Uterus (tissue), 2 donors: ENCODE results near the gene PTK7.

Experiments used
- POLR2A ChIP-seq, 2 donors: fragments of 450-650 bp; IDR thresholded peaks; one replicate each; pipeline ENCODE4 v1.6.1; 2016; ENCODE audit warnings: antibody characterized with exemption in 2 of 2, mild to moderate bottlenecking in 1 of 2, moderate library complexity in 1 of 2
- TF ChIP-seq, protein P1 (sequence below), 4 experiments: fragments of 200-600 bp in 2 of 4; fragments of 450-650 bp in 2 of 4; sonication (generic) in 2 of 4; IDR thresholded peaks; one replicate each; pipeline ENCODE4 v1.5.1; 2016 to 2019; ENCODE audit warnings: antibody characterized with exemption in 4 of 4, mild to moderate bottlenecking in 2 of 4, moderate library complexity in 1 of 4

DNA sequence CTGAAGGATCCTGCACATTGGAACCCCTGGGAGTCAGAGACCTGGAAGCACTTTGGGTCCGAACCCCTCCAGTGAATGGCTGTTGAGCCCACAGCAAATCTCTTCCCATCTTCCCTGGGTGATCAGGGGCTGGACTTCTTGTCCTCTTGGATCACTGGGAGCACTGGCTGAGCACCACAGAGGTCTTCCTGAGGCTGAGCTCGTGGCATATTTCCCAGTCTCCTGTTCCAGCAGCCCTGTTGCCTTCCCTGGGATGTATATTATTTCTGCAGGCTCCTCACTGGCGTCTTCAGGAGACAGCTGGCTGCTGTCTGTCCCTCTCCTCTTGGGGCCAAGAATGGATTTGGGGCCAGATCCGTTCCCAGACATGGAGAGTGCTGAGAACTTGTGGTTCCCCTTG, 43.4 kb downstream of the PTK7 start:
- no peak for TF ChIP-seq POLR2A (IDR thresholded peaks at IDR 0.05)
- TF ChIP-seq, protein P1, sequence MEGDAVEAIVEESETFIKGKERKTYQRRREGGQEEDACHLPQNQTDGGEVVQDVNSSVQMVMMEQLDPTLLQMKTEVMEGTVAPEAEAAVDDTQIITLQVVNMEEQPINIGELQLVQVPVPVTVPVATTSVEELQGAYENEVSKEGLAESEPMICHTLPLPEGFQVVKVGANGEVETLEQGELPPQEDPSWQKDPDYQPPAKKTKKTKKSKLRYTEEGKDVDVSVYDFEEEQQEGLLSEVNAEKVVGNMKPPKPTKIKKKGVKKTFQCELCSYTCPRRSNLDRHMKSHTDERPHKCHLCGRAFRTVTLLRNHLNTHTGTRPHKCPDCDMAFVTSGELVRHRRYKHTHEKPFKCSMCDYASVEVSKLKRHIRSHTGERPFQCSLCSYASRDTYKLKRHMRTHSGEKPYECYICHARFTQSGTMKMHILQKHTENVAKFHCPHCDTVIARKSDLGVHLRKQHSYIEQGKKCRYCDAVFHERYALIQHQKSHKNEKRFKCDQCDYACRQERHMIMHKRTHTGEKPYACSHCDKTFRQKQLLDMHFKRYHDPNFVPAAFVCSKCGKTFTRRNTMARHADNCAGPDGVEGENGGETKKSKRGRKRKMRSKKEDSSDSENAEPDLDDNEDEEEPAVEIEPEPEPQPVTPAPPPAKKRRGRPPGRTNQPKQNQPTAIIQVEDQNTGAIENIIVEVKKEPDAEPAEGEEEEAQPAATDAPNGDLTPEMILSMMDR (IDR thresholded peaks at IDR 0.05) = no peak
